SK-N-SH treated with all-trans-retinoic acid at 6 μM for 48 hours (cell line): ENCODE measurements around the gene C5orf22.

ENCODE experiments used
- ATAC-seq: fragments of 200-7000 bp; cut with Tn5 transposase; 3 replicates; pipeline ENCODE4 v1.9.1; 2020; ENCODE audit warnings: mild to moderate bottlenecking, moderate library complexity
- ARNTL ChIP-seq: fragments of 450-650 bp; formaldehyde crosslinking; IDR thresholded peaks from 2 replicates; pipeline ENCODE4 v1.5.0; 2020; ENCODE audit warnings: low read depth, mild to moderate bottlenecking, moderate library complexity, borderline replicate concordance
- BACH2 ChIP-seq: fragments of 250-450 bp; sonication (Bioruptor Pico); IDR thresholded peaks from 2 replicates; pipeline ENCODE4 v1.9.0; 2021; ENCODE audit warnings: mild to moderate bottlenecking, borderline replicate concordance
- CSDC2 ChIP-seq: fragments of 250-450 bp; sonication (Bioruptor Pico); IDR thresholded peaks from 2 replicates; pipeline ENCODE4 v1.5.0; 2020; ENCODE audit warnings: mild to moderate bottlenecking, moderate library complexity
- CSRNP3 ChIP-seq: fragments of 250-450 bp; sonication (Bioruptor Pico); IDR thresholded peaks from 2 replicates; pipeline ENCODE4 v1.5.1; 2021; ENCODE audit warnings: mild to moderate bottlenecking, moderate library complexity
- ESRRG ChIP-seq: fragments of 250-450 bp; sonication (Bioruptor Pico); IDR thresholded peaks from 2 replicates; pipeline ENCODE4 v1.6.1; 2021; ENCODE audit warnings: mild to moderate bottlenecking
- GLIS3 ChIP-seq: fragments of 250-450 bp; sonication (Bioruptor Pico); IDR thresholded peaks from 2 replicates; pipeline ENCODE4 v1.5.0; 2020; ENCODE audit warnings: mild to moderate bottlenecking, moderate library complexity
- ISL1 ChIP-seq: fragments of 250-450 bp; sonication (Bioruptor Pico); IDR thresholded peaks from 2 replicates; pipeline ENCODE4 v2.1.2; 2022; ENCODE audit warnings: mild to moderate bottlenecking, moderate library complexity
- OSR1 ChIP-seq: fragments of 250-450 bp; sonication (Bioruptor Pico); IDR thresholded peaks from 2 replicates; pipeline ENCODE4 v1.8.0; 2022; ENCODE audit warnings: moderate library complexity, mild to moderate bottlenecking, inconsistent platforms
- PATZ1 ChIP-seq: fragments of 250-450 bp; sonication (Bioruptor Pico); IDR thresholded peaks from 2 replicates; pipeline ENCODE4 v1.8.0; 2020; ENCODE audit warnings: mild to moderate bottlenecking, moderate library complexity, borderline replicate concordance
- PPARA ChIP-seq: fragments of 250-450 bp; sonication (Bioruptor Pico); IDR thresholded peaks from 2 replicates; pipeline ENCODE4 v1.5.0; 2020; ENCODE audit warnings: mild to moderate bottlenecking, borderline replicate concordance
- RARB ChIP-seq: fragments of 250-450 bp; sonication (Bioruptor Pico); IDR thresholded peaks from 2 replicates; pipeline ENCODE4 v1.8.0; 2021; ENCODE audit warnings: mild to moderate bottlenecking, moderate library complexity
- SNAI2 ChIP-seq: fragments of 250-450 bp; sonication (Bioruptor Pico); IDR thresholded peaks from 2 replicates; pipeline ENCODE4 v1.5.0; 2020; ENCODE audit warnings: mild to moderate bottlenecking, moderate library complexity
- TCF4 ChIP-seq: fragments of 250-450 bp; sonication (Bioruptor Pico); IDR thresholded peaks from 2 replicates; pipeline ENCODE4 v1.8.0; 2021; ENCODE audit warnings: mild to moderate bottlenecking, moderate library complexity, borderline replicate concordance
- TOX ChIP-seq: fragments of 250-450 bp; sonication (Bioruptor Pico); IDR thresholded peaks from 2 replicates; pipeline ENCODE4 v1.8.0; 2021; ENCODE audit warnings: mild to moderate bottlenecking, moderate library complexity, borderline replicate concordance
- ZC3H10 ChIP-seq: fragments of 250-450 bp; sonication (Bioruptor Pico); IDR thresholded peaks from 2 replicates; pipeline ENCODE4 v1.5.1; 2021; ENCODE audit warnings: mild to moderate bottlenecking, moderate library complexity
- ZFP3 ChIP-seq: fragments of 250-450 bp; sonication (Bioruptor Pico); IDR thresholded peaks from 2 replicates; pipeline ENCODE4 v1.5.0; 2020; ENCODE audit warnings: mild to moderate bottlenecking, moderate library complexity
- ZFP30 ChIP-seq: fragments of 450-650 bp; formaldehyde crosslinking; IDR thresholded peaks from 2 replicates; pipeline ENCODE4 v1.5.0; 2022; ENCODE audit warnings: mild to moderate bottlenecking, moderate library complexity
- ZNF565 ChIP-seq: fragments of 450-650 bp; formaldehyde crosslinking; conservative IDR thresholded peaks from 2 replicates; pipeline ENCODE4 v1.5.0; 2020; ENCODE audit warnings: low read depth, mild to moderate bottlenecking, moderate library complexity
- ZNF70 ChIP-seq: fragments of 450-650 bp; formaldehyde crosslinking; IDR thresholded peaks from 2 replicates; pipeline ENCODE4 v1.5.0; 2020; ENCODE audit warnings: mild to moderate bottlenecking, moderate library complexity
- ZNF8 ChIP-seq: fragments of 450-650 bp; formaldehyde crosslinking; IDR thresholded peaks from 2 replicates; pipeline ENCODE4 v1.5.0; 2020; ENCODE audit warnings: mild to moderate bottlenecking, moderate library complexity
- TF ChIP-seq, protein P1 (sequence below): fragments of 250-450 bp; sonication (Bioruptor Pico); IDR thresholded peaks from 2 replicates; pipeline ENCODE4 v1.5.1; 2020; ENCODE audit warnings: low read depth, mild to moderate bottlenecking, moderate library complexity
- TF ChIP-seq, protein P2 (sequence below): fragments of 250-450 bp; sonication (Bioruptor Pico); IDR thresholded peaks from 2 replicates; pipeline ENCODE4 v1.5.0; 2020; ENCODE audit warnings: mild to moderate bottlenecking, moderate library complexity
- TF ChIP-seq, protein P3 (sequence below): fragments of 250-450 bp; sonication (Bioruptor Pico); IDR thresholded peaks from 2 replicates; pipeline ENCODE4 v1.8.0; 2021; ENCODE audit warnings: low read depth, mild to moderate bottlenecking, moderate library complexity, borderline replicate concordance

The C5orf22 gene

DNA sequence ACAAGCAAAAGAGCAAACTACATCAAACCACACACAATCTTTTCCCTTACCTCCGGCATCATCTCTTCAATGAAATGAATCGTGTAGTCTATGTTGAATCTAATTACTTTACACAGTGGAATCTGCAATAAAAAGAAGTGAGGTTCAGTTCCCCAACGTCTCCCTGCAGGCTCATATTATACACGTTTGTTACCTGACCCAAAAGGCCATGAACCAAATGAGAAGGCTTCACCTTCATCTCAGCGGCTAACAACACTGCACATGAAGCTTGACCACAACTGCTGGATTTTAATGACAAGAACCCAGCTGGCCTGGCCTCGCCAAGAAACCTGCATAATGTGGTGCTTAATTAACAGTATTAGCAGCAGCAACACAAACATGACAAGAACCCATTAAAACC is 45.7 kb upstream of the C5orf22 start (continued):
- TF ChIP-seq, protein P1, sequence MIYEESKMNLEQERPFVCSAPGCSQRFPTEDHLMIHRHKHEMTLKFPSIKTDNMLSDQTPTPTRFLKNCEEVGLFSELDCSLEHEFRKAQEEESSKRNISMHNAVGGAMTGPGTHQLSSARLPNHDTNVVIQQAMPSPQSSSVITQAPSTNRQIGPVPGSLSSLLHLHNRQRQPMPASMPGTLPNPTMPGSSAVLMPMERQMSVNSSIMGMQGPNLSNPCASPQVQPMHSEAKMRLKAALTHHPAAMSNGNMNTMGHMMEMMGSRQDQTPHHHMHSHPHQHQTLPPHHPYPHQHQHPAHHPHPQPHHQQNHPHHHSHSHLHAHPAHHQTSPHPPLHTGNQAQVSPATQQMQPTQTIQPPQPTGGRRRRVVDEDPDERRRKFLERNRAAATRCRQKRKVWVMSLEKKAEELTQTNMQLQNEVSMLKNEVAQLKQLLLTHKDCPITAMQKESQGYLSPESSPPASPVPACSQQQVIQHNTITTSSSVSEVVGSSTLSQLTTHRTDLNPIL (CRISPR knock-in tag): no peak
- TF ChIP-seq ISL1 (CRISPR knock-in tag) (no peak), ZFP3 (CRISPR knock-in tag) (no peak), ARNTL (CRISPR knock-in tag) (no peak)
- TF ChIP-seq, all 23 proteins: peak for 0

DNA sequence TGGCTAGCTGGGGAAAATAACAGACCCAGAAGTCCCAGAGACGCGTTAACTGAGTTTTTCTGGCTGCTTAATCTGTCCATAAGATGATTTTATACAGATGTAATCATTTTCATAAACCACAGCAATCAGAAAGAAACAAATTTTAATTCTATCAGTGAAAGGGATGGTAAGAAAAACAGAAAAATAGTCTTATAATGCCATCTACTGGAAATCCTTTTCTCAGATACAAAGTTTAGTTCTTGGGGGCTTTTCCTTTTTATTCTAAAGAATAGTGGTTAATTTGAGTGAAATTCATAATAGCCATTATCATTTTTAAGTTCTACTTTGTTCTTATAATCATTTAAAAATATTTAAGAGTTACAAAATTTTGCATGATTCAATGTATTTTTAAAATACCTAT is 44.6 kb upstream of the C5orf22 start:
- no peak for TF ChIP-seq OSR1
- no peak for TF ChIP-seq BACH2 (CRISPR knock-in tag)
- no peak for TF ChIP-seq ZNF8 (CRISPR knock-in tag)
- TF ChIP-seq CSRNP3 (CRISPR knock-in tag): no peak
- TF ChIP-seq CSDC2: no peak
- no peak for TF ChIP-seq PPARA (CRISPR knock-in tag)
- TF ChIP-seq TOX (CRISPR knock-in tag): no peak
- no peak for TF ChIP-seq ISL1 (CRISPR knock-in tag)
- TF ChIP-seq ZNF565 (CRISPR knock-in tag): no peak
- TF ChIP-seq RARB: no peak
- no peak for TF ChIP-seq ARNTL (CRISPR knock-in tag)
- TF ChIP-seq ZNF70 (CRISPR knock-in tag): no peak
- no peak for TF ChIP-seq ESRRG
- TF ChIP-seq ZFP30 (CRISPR knock-in tag): no peak
- ATAC-seq: no peak

DNA sequence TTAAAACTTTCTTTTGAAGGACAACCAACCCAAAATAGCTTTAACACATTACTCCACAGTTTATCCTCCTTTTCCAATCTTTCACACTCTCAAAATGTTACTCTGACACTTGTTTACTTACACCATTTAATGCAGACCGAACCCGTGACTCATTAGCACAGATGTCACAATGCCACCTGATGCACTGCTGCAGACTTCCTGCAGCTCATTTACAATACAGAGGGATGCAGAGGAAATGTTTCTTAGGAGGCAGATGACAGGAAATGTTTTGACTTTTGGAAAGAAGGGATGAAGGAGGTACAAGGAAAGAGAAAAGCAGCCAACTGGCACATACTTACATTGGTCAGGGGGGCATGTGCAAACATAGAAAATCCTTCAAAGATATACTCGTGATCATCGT is 39.2 kb upstream of the C5orf22 start:
- TF ChIP-seq ISL1 (CRISPR knock-in tag) (no peak), ZNF70 (CRISPR knock-in tag) (no peak), RARB (no peak), ARNTL (CRISPR knock-in tag) (no peak), PATZ1 (CRISPR knock-in tag) (no peak), ZFP30 (CRISPR knock-in tag) (no peak), CSDC2 (no peak), SNAI2 (CRISPR knock-in tag) (no peak), TOX (CRISPR knock-in tag) (no peak), ZC3H10 (CRISPR knock-in tag) (no peak), ZNF565 (CRISPR knock-in tag) (no peak), TCF4 (CRISPR knock-in tag) (no peak), BACH2 (CRISPR knock-in tag) (no peak), GLIS3 (CRISPR knock-in tag) (no peak), ZNF8 (CRISPR knock-in tag) (no peak), CSRNP3 (CRISPR knock-in tag) (no peak), ZFP3 (CRISPR knock-in tag) (no peak)
- TF ChIP-seq, protein P2, sequence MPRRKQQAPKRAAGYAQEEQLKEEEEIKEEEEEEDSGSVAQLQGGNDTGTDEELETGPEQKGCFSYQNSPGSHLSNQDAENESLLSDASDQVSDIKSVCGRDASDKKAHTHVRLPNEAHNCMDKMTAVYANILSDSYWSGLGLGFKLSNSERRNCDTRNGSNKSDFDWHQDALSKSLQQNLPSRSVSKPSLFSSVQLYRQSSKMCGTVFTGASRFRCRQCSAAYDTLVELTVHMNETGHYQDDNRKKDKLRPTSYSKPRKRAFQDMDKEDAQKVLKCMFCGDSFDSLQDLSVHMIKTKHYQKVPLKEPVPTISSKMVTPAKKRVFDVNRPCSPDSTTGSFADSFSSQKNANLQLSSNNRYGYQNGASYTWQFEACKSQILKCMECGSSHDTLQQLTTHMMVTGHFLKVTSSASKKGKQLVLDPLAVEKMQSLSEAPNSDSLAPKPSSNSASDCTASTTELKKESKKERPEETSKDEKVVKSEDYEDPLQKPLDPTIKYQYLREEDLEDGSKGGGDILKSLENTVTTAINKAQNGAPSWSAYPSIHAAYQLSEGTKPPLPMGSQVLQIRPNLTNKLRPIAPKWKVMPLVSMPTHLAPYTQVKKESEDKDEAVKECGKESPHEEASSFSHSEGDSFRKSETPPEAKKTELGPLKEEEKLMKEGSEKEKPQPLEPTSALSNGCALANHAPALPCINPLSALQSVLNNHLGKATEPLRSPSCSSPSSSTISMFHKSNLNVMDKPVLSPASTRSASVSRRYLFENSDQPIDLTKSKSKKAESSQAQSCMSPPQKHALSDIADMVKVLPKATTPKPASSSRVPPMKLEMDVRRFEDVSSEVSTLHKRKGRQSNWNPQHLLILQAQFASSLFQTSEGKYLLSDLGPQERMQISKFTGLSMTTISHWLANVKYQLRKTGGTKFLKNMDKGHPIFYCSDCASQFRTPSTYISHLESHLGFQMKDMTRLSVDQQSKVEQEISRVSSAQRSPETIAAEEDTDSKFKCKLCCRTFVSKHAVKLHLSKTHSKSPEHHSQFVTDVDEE (CRISPR knock-in tag): no peak
- TF ChIP-seq, protein P3, sequence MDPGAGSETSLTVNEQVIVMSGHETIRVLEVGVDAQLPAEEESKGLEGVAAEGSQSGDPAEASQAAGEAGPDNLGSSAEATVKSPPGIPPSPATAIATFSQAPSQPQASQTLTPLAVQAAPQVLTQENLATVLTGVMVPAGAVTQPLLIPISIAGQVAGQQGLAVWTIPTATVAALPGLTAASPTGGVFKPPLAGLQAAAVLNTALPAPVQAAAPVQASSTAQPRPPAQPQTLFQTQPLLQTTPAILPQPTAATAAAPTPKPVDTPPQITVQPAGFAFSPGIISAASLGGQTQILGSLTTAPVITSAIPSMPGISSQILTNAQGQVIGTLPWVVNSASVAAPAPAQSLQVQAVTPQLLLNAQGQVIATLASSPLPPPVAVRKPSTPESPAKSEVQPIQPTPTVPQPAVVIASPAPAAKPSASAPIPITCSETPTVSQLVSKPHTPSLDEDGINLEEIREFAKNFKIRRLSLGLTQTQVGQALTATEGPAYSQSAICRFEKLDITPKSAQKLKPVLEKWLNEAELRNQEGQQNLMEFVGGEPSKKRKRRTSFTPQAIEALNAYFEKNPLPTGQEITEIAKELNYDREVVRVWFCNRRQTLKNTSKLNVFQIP (CRISPR knock-in tag): no peak
- no peak for ATAC-seq
